Measurements from ENCODE around the gene HSF2.
"Not testable (repeated sequence)": the region's sequence is repeated elsewhere in the genome, so short reads cannot be mapped to it uniquely, and the experiment has no call there.

Gene HSF2

DNA sequence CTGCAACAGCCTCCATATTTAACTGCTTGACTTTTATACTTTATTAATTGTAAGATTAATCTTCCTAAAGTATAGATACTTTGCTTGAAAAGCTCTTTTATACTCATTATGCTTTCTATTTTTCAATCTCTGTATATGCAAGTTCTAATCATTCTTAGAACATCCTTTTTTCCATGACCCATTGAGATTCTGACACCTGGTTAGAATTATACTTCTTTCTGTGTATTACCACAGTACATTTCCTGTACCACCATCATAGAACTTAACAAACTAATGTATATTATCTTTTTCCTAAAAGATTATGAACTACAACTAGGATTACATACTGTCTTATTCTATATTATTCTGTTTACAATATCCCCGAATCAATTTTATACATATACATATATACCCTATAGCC is 58.6 kb downstream of the HSF2 start:
- no peak for DNase-seq

DNA sequence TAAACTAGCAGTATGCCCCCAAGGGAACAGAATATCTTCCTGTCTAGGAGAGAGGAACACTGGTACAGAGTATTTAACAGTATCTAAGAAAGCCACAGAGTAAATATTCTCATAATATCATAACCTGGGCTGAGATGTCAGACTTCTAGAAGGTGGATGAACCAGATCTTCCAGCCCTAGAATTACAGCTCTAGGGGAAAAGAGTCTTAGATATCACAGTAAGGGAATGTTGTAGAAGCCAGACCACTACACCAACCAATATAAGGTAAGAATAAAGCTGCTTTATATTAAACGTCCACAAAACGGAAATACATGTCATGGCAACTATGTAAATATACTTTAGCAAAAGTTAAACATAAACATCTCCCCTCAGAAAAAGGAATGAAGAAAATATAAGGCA is 59.8 kb downstream of the HSF2 start:
- no peak for DNase-seq

- DNase-seq: not testable (repeated sequence)
Observed at GRCh38 chr6:122459865-122460416, 60.5 kb downstream of the HSF2 start.

DNA sequence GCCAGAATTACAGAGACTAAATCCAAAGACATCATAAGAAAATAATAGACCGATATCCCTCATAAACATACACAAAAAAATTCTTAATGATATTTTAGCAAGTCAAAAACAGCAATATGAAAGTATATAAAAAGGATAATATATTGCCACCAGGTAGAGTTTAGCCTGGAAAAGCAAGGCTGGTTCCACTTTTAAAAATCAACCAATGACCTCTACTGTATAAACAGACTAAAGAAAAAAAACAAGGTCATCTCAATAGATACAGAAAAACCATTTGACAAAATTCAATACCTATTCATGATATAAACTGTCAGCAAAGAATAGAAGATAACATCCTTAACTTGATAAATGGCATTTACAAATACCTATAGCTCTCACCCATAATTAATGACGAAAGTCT is 62.4 kb downstream of the HSF2 start:
- DNase-seq: no peak

GRCh38 chr6:122471107-122472021 is 71.9 kb downstream of the HSF2 start, which contains the start of gene SERINC1:
SERINC1 (minus strand) TSS chr6:122471807; CDS start chr6:122471737, 70 bp downstream.
- DNase-seq: peak; percentile 85

DNA sequence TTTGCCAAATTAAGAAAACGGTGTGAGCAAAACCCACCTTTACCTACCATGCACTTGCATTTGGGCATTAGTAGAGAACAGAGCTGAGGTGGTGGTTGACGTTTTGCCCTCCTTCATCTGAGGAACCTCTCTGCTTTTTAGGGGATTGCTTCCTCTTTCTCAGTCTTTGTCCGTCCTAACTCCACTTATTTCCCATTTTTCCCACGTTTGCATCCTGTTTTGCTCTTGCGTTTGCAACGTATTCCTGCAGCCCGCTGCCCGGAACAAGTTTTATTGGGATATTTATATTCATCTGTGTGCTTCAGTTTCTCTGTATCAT is 72.5 kb downstream of the HSF2 start:
- DNase-seq: no peak

GRCh38 chr6:122476131-122476530 is 76.7 kb downstream of the HSF2 start:
- no peak for DNase-seq

DNA sequence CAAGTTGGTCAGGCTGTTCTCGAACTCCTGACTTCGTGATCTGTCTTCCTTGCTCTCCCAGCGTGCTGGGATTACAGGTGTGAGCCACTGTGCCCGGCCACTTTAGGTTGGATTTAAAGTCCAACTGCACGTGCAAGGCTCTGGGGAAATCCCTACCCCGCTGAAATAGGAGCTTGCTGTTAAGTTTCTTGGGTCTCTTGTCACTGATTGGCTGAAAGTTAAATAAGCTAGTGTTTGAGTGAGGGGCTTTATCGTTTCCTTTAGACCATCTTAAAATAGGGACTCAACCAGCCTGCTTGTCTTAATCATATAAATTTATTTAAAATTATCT is 83.3 kb downstream of the HSF2 start:
- no peak for DNase-seq

All from GDM1 (cell line).